CD4-positive, alpha-beta T cell treated with Interleukin-4 for 4 hours (primary cell): ENCODE data around the gene CATSPERZ.
A peak's percentile ranks its signal among the peaks of the same experiment; 100 is the strongest.
"Not testable (repeated sequence)": the region's sequence is repeated elsewhere in the genome, so short reads cannot be mapped to it uniquely, and the experiment has no call there.

Source experiments
- DNase-seq: peaks from one replicate; pipeline ENCODE4 v3.0.0-alpha.2; 2020

CATSPERZ gene

GRCh38 chr11:64304316-64305072 lies 4.3 kb downstream of the CATSPERZ start:
- peak; percentile 89 for DNase-seq

DNA sequence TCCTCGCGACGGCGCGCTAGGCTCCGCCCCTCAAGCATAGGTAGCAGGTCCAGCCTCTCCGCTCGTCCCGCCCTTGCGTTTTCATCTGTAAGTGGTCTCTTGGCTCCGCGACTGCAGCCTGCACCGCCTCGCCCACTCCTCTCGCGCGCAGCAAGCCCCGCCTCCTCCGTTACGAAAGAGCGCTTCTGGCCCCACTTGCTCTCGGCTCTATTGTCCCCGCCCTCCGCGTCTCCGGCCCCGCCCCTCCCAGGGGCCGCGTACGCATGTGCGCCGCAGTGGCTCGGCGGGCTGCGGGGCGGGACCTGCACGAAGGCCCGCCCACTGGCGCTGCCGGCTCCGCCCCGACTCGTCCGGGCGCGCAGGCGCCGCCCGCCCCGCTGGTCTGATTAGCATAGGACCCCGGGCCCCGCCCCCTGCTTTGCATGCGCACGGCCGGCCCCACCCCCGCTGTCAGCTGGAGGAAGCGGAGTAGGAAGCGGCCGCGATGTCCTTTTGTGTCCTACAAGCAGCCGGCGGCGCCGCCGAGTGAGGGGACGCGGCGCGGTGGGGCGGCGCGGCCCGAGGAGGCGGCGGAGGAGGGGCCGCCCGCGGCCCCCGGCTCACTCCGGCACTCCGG lies 5.0 kb downstream of the CATSPERZ start, which contains the start of gene ESRRA:
Gene ESRRA, plus strand, starts transcription at position 450 of the 616 bp plus-strand sequence. CDS start 1,656 bp downstream, outside the sequence.
- peak; percentile 98 for DNase-seq

- peak; percentile 81 for DNase-seq
Observed at GRCh38 chr11:64305691-64306562, 5.8 kb downstream of the CATSPERZ start.

DNA sequence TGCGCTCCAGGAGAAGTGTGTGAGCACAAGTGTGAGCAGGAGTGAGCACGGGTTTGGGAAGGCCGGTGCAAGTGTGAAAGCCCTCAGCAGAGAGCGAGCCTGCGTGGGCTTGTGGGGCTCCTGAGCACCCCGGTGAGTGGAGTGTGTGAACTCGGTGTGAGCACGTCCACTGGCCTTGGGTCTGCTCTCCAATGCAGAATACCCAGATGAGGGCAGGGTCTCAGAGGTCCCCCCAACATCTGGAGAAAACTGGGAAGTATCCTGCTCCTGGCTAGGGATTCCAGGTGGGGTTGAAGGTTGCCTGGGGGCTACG lies 6.4 kb downstream of the CATSPERZ start:
- no peak for DNase-seq

DNA sequence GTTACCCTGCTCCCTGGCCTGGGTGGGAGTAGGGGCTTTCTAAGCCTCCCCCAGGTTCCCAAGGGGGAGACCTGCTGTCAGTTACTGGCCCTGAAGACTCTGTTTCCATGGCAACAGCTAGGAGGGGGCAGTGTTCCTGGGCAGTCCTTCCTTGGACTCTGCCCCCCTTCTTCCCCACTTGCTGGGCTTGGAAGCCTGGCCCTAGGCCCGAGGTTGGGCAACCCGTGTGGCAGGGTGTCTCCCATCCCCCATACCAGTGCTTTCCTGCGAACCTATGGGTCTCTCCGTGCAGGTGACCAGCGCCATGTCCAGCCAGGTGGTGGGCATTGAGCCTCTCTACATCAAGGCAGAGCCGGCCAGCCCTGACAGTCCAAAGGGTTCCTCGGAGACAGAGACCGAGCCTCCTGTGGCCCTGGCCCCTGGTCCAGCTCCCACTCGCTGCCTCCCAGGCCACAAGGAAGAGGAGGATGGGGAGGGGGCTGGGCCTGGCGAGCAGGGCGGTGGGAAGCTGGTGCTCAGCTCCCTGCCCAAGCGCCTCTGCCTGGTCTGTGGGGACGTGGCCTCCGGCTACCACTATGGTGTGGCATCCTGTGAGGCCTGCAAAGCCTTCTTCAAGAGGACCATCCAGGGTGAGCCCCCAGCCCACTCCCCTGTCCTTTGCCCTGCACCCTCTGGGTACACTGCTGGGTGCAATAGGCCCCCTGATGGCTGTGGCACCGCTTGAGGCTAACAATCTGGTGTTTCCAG lies 6.9 kb downstream of the CATSPERZ start:
- DNase-seq, result no peak

GRCh38 chr11:64307795-64308194 lies 7.6 kb downstream of the CATSPERZ start:
- not testable (repeated sequence) for DNase-seq

GRCh38 chr11:64312947-64313346 lies 12.8 kb downstream of the CATSPERZ start:
- no peak for DNase-seq

GRCh38 chr11:64313491-64314145 lies 13.5 kb downstream of the CATSPERZ start:
- DNase-seq, result no peak

DNA sequence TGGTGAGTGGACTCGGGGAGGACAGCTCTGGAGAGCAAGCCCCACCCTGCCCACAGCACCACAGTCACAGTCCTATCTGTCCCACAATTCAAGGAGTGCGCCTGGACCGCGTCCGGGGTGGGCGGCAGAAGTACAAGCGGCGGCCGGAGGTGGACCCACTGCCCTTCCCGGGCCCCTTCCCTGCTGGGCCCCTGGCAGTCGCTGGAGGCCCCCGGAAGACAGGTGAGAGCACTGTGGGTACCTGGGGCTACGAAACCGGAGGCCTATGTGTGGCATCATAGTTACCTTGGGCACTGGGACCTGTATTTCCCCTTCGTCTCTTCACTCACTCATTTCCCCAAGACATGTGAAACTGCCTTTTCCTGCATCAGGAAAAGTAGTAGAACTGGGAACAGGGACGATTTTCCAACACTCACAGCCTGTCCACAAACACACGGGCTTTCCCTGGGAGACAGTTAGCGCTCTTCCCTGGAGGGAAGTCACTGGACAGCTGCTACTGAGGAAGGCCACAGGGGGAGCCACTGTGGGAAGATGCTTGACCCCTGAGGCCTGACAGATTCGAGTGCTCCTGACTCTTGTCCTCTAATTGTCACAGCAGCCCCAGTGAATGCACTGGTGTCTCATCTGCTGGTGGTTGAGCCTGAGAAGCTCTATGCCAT lies 14.1 kb downstream of the CATSPERZ start:
- DNase-seq, result no peak

GRCh38 chr11:64314805-64315561 lies 14.8 kb downstream of the CATSPERZ start:
- no peak for DNase-seq

DNA sequence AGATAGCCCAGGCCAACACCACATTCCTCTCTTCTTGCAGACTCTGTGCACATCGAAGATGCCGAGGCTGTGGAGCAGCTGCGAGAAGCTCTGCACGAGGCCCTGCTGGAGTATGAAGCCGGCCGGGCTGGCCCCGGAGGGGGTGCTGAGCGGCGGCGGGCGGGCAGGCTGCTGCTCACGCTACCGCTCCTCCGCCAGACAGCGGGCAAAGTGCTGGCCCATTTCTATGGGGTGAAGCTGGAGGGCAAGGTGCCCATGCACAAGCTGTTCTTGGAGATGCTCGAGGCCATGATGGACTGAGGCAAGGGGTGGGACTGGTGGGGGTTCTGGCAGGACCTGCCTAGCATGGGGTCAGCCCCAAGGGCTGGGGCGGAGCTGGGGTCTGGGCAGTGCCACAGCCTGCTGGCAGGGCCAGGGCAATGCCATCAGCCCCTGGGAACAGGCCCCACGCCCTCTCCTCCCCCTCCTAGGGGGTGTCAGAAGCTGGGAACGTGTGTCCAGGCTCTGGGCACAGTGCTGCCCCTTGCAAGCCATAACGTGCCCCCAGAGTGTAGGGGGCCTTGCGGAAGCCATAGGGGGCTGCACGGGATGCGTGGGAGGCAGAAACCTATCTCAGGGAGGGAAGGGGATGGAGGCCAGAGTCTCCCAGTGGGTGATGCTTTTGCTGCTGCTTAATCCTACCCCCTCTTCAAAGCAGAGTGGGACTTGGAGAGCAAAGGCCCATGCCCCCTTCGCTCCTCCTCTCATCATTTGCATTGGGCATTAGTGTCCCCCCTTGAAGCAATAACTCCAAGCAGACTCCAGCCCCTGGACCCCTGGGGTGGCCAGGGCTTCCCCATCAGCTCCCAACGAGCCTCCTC lies 15.7 kb downstream of the CATSPERZ start:
- not testable (repeated sequence) for DNase-seq

GRCh38 chr11:64316672-64317324 lies 16.6 kb downstream of the CATSPERZ start:
- DNase-seq, result peak; percentile 27

DNA sequence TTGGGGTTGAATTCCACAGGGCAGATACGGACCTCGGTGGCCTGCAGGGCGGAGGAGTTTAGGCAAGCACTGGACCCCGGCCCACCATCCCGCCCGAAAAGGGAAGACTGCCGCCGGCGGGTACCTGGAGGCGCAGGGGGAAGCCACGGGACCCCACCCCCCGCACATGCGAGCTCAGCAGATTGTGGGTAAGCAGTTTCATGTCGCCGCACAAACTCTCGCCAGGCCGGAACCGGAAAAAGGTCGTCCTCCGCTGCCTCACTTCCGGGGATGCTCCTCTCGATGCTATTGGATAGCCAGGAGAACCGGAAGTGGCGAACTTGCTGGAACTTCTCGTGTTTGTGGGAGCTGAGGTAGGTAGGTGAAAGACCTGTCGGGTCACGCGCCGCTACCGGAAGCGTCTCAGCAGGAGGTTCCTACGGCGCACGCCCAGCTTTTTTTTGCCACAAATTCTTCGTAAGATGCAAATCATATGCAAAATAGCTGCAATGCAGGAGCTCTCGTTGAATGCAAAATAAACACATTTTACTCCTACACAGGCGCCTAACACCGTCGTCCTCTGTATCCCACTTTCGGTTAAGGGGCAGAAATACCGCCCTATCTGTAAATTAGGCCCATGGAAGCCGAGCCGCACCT lies 17.3 kb downstream of the CATSPERZ start, which contains the start of gene TRMT112:
Gene TRMT112, minus strand, starts transcription at position 235 of the 636 bp plus-strand sequence. Its CDS starts 33 bp downstream, at position 202.
- peak; percentile 99 for DNase-seq

DNA sequence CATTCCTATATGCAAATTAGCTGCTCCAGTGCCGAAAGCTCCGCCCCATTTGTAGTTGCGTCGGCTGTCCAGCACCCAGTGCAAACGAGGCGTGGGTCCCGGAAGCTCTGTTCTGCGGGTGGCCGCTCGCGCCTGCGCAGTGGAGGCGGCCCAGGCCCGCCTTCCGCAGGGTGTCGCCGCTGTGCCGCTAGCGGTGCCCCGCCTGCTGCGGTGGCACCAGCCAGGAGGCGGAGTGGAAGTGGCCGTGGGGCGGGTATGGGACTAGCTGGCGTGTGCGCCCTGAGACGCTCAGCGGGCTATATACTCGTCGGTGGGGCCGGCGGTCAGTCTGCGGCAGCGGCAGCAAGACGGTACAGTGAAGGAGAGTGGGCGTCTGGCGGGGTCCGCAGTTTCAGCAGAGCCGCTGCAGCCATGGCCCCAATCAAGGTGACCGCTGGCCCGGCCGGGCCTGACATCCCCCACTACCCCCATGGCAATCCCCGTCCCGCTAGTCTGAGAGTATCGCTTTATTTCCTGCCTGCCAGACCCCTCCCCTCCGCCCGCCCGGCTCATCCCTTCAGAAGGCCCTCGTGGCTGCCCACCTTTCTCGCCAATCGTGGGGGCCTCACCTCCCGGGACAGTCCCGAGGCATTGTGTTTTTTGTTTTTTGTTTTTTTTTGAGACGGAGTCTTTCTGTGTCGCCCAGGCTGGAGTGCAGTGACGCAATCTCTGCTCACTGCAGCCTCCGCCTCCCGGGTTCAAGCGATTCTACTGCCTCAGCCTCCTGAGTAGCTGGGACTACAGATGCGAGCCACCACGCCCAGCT lies 18.0 kb downstream of the CATSPERZ start, which contains the start of gene PRDX5:
Gene PRDX5, plus strand, starts transcription at position 161 of the 805 bp plus-strand sequence. Its CDS starts 95 bp downstream, at position 256.
- peak; percentile 97 for DNase-seq

- DNase-seq, result no peak
Observed at GRCh38 chr11:64318766-64319761, 18.9 kb downstream of the CATSPERZ start.

DNA sequence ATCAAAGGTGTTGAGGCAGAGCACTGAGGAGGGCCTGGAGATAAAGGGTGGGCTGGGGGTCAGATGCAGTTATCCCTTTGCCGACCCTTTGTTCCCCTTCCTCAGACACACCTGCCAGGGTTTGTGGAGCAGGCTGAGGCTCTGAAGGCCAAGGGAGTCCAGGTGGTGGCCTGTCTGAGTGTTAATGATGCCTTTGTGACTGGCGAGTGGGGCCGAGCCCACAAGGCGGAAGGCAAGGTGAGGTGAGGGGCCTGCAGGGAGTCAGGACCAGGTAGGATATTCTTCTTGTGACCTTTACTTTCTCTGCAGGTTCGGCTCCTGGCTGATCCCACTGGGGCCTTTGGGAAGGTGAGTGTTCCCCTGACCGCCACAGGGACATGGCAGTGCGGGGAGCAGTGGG lies 20.4 kb downstream of the CATSPERZ start:
- no peak for DNase-seq
